ENCODE data around the gene ATG101.

DNA sequence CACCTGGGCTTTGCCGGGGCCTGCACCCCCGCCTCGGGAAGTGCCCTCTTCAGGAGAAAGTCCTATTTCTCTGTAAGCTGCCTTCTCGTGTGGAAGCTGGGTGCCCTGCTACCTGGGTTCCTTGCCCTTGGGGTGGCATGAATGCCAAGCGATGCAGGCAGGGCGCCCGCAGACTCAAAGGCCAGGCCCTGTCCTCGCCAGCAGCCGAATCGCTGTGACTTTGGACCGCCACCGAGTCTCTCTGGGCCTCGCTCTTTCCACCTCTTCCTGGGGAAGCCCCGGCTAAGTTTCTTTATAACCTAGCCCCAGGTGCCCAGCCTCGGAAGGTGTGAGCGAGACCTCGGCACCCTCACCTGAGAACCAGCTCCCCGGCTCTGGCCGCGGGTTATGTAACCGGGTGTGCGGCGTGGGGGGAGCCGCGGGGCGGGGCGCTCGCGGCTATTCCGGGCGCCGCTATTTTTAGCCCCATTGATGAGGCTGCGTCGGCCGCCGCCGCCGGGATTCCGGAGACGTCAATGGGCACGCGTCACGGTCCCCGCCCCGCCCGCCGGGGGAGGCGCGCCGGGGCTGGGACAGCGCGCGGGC lies 33.1 kb upstream of the ATG101 start:
- TF ChIP-seq EZH2 (IDR thresholded peaks at IDR 0.05; ENCODE audit: insufficient read depth, poor library complexity, severe bottlenecking): no peak
- no peak for TF ChIP-seq EZH2phosphoT487 (IDR thresholded peaks at IDR 0.05; ENCODE audit: insufficient read depth, low read depth)

Measured in GM23248 (cell line).